AML-193 (cell line): ENCODE results near the gene ABCG1.

Experiments used
- DNase-seq, 2 experiments: peaks; one replicate each; lab custom pipeline; 2025; lab: John Stamatoyannopoulos, UW

The ABCG1 gene

GRCh38 chr21:42232176-42232825 lies 13.4 kb downstream of the ABCG1 start:
- no peak for DNase-seq

DNA sequence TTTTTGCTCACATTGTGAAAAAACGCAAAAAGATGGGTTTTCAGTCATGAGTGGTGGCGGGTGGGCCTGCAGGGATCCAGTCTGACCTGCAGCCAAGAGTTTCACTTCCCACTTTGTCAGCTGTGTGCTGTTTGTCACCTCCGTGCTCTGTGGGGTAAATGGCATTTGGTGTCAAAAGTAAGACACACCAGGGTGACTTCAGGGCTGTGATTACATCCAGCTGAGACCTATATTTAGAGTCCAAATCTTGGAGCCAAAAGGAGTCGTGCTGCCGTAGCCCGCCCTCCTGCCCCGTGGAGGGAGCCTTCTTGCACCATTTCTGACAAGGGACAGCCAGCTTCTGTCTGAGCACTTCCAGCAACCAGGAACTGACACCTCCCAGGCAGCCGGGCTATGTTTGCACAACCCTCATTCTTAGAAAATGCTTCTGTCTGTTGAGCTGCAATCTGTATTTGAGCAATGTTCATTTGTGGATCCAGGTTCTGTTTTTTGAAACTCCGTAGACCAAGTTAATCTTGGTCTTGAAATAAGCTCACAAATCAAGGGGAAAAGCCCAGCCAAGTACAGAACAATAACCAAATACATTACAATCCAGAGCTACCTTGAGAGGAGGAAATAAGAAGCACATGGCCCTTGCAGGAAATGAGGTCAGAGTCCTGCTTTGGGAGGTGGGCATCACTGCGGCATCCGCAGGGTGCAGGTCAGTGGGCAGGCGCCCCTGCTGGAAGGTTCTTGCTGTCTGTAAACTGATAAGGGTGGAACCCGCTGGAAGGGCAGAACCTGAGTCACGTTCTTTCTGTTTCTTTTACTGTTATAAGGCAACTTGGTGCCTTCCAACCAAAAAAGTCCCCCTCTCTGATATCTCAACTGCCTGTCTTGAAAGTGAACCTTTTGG lies 14.4 kb downstream of the ABCG1 start:
- DNase-seq: peak; percentile 84 to 88

GRCh38 chr21:42234041-42234440 lies 15.1 kb downstream of the ABCG1 start:
- no peak for DNase-seq

- peak in 1 of 2 experiments; percentile 30 for DNase-seq
Measured at GRCh38 chr21:42234464-42235241, 15.7 kb downstream of the ABCG1 start.

- DNase-seq: no peak
Measured at GRCh38 chr21:42235593-42235992, 16.7 kb downstream of the ABCG1 start.

DNA sequence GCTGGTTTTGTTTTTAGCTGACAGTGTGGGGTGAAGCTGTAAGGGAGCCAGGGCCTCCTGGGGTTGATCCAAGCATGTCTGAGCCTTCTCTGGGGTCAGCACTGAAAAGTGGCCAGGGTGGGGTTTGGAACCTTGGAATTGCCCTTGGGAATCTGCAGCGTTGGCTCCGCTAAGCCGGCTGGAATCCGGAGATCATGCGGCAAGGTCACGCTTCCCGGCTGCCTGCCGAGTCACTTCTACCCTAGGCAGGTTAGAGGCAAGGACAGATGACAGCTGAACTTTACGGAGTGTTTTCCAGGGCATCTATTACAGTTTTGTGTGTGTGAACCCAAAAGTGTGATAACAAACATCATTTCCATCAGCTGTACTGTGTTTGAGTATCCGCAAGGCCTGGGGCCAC lies 17.1 kb downstream of the ABCG1 start:
- DNase-seq: no peak

- DNase-seq: no peak
Measured at GRCh38 chr21:42236693-42237092, 17.8 kb downstream of the ABCG1 start.

DNA sequence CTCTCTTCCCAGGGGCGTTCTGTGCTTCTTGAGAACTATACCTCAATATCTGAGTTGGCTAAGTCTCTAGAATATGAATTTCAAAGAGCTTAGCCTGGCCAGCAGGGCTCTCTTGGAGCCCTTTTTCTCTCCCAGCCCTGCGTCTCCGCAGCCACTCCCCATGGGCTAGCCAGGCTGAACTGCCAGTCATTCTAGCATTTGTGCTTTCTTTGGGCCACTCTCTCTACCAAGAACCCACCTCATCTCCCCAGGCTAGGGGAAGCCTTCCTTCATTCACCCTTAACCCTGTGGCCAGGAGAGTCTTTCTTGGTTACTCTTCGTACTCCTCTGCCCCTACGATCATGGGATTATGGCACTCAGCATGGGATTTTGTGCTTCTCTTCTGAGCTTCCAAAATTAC lies 18.2 kb downstream of the ABCG1 start:
- DNase-seq: no peak

DNA sequence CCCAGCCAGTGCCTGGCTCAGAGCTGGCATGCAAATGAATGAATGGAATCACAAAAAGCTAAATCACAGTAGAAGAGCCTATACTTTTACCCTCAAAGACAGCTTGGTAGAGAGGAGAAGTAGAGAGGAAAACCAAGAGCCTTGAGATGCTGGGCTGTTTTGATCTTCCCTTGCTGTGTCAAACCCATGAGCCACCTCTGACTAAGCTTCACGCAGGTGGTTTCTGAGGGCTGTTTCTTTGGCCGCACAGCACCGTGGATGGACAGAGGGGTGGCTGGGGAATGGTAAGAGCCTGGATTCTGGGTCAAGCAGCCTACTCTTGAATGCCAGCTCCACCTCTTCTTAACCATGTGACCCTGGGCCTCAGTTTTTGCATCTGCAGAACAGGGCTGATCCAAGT lies 18.6 kb downstream of the ABCG1 start:
- DNase-seq: no peak

DNA sequence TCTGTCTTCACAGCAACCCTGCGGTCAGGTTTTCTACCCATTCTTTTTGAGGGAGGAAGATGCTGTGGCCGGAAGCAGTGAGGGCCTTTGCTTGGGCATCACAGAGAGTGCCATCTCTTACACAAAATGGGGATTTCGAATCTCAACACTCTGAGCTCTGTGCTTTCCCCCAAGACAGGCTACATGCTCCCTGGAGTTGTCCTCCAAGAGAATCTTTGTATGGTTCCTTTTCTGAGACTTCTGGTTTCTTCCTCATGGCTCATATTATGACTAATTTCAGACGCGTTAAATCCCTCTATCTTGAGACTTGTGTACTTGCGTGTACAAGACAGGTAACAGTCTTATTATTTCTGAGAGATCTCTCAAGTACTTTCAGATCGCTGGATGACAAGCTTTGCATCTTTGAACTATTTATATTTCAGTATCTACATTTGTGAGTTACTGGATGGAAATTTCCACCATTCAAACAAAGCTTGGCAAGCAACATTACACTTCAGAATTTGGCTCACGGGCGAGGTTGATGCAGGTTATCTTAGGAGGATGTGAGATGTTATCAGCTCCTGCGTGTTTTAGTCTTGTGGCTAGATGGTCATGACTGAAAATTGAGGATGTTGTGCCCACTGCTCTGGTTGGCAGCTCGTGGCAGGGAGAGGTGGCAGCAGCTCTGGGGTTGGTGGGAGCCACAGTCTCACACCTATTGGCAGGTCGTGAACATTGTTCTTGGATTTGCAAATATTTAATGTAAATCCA lies 19.4 kb downstream of the ABCG1 start:
- no peak for DNase-seq

DNA sequence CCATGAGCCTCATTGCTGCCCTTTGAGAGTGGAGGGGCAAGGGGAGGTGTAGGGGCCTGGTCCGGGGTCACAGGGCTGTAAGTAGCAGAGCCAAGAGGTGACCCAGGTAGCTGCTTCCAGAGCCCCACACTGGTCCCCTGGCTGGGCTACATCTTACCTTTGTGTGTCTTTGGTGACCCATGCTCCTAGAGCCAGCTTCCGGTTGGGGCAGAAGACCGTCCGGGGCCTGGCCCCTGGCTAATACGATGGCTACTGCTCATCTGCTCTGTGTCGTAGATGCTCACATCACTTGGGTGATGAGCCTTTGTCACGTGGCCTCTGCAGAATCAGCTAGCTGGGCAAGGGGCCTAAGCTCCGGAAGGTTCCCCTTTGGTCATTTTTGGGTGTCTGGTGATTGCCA lies 20.6 kb downstream of the ABCG1 start:
- no peak for DNase-seq

GRCh38 chr21:42239973-42240372 lies 21.0 kb downstream of the ABCG1 start:
- no peak for DNase-seq

DNA sequence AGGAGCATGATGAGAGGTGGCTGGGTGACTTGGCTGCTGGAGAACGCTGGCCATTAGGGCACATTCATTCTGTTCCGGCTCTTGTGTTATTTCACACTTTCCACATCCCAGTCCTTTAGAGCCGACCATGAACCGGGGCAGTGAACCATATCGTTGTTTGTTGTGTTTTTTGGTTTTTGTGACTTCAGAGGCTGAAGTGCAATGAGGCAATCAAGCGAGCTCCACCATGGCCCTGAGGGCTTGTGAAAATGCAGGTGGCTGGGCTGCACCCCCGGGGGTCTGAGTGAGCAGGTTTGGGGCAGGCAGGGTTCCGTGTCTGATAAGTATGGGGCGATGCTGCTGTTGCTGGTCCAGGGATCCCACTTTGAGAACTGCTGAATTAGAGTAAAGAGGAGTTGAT lies 23.7 kb downstream of the ABCG1 start:
- DNase-seq: no peak

DNA sequence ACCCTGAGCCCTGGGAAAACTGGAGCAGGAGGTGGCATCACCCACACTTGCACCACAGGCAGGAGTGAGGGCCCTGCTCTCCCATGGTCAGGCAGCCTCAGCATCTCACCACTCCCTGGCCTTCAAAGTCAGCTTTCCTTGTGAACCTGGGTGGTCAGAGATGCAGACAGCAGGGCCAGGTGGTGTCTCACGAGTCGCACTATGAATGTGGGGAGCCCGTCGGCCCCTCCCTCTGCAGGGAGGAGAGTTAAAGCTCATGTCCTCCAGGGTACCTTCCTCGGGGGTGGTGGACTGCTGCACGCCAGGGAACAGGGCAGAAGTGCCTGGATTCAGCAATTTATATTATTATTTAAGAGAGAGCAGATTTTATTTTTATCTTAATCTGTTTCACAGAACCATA lies 24.1 kb downstream of the ABCG1 start:
- DNase-seq: no peak

- DNase-seq: no peak
Measured at GRCh38 chr21:42245331-42246193, 26.6 kb downstream of the ABCG1 start.

DNA sequence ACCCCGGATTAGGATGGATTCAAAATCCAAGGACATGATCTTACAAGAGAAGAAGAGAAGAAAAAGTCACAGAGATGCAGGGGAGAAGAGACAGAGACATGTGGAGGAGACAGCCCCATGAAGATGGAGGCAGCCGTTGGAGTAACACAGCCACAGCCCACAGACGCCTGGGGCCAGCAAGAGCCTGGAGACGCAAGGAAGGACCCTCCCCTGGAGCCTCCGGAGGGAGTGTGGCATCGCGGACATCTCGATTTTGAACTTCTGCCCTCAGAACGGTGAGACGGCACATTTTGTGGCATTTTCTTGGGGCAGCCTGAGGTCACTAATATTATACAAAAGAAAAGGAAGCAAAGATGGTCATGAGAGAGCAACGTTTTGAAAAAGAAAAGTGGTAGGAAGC lies 28.8 kb downstream of the ABCG1 start:
- DNase-seq: no peak

- no peak for DNase-seq
Measured at GRCh38 chr21:42248241-42248640, 29.3 kb downstream of the ABCG1 start.

DNA sequence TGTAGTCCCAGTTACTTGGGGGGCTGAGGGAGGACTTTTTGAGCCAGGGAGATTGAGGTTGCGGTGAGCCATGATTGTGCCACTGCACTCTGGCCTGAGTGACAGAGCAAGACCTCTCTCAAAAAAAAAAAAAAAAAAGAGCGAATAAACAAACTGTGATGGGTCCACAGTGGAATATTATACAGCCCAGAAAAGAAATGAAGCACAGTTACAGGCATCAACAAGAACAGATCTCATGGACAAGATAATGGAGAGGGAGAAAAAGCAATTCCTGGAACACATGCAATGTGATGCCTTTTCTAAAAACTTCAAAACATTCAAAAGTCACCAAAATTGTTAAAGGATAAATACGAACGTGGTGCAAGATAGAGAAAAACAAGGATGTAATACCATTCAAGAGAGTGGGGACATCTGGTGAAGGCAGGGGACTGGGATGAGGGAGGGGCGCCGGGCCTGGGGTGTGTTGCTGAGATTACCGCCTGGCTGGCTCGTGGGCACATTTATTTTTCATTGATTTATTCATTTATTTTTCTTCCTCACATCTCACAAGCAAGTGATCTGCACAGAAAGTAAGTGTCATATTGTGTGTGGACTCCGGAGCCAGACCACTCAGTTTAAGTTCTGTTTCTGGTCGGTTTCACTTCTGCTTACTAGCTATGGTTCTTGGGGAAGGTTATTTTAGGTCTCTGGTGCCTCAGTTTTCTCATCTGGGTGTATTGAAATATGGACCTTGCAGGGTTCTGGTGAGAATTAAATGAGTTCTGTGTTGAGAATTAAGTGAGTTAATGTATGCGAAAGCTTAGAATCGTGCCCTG lies 30.1 kb downstream of the ABCG1 start:
- DNase-seq: no peak

- no peak for DNase-seq
Measured at GRCh38 chr21:42250422-42251403, 31.8 kb downstream of the ABCG1 start.
